Duodenal mucosa (tissue), 2 donors: ENCODE data around the gene C1RL.

Source experiments
- H3K27ac ChIP-seq: one replicate; pipeline ENCODE4 v1.7.0; 2013; ENCODE audit warnings: low read depth, low read length
- H3K27me3 ChIP-seq, 2 donors: one replicate each; pipeline ENCODE4 v1.7.0; 2013; ENCODE audit warnings: low read length in 2 of 2, control low read depth in 1 of 2; ENCODE audit not compliant: insufficient read depth in 2 of 2, control insufficient read depth in 1 of 2
- H3K36me3 ChIP-seq, 2 donors: one replicate each; pipeline ENCODE4 v1.7.0; 2013; ENCODE audit warnings: low read length in 2 of 2, control low read depth in 1 of 2; ENCODE audit not compliant: insufficient read depth in 2 of 2, control insufficient read depth in 1 of 2
- H3K4me1 ChIP-seq, 2 donors: one replicate each; pipeline ENCODE4 v1.7.0; 2013; ENCODE audit warnings: low read length in 2 of 2, control low read depth in 1 of 2; ENCODE audit not compliant: insufficient read depth in 2 of 2, control insufficient read depth in 1 of 2
- H3K4me3 ChIP-seq, 2 donors: one replicate each; pipeline ENCODE4 v1.7.0; 2013; ENCODE audit warnings: low read length in 2 of 2, low read depth in 1 of 2
- H3K9ac ChIP-seq, 2 donors: one replicate each; pipeline ENCODE4 v1.7.0; 2013; ENCODE audit warnings: low read length in 2 of 2, low read depth in 1 of 2
- H3K9me3 ChIP-seq, 2 donors: one replicate each; pipeline ENCODE4 v1.7.0; 2013; ENCODE audit warnings: low read length in 2 of 2, control low read depth in 1 of 2; ENCODE audit not compliant: control insufficient read depth in 1 of 2

C1RL gene

DNA sequence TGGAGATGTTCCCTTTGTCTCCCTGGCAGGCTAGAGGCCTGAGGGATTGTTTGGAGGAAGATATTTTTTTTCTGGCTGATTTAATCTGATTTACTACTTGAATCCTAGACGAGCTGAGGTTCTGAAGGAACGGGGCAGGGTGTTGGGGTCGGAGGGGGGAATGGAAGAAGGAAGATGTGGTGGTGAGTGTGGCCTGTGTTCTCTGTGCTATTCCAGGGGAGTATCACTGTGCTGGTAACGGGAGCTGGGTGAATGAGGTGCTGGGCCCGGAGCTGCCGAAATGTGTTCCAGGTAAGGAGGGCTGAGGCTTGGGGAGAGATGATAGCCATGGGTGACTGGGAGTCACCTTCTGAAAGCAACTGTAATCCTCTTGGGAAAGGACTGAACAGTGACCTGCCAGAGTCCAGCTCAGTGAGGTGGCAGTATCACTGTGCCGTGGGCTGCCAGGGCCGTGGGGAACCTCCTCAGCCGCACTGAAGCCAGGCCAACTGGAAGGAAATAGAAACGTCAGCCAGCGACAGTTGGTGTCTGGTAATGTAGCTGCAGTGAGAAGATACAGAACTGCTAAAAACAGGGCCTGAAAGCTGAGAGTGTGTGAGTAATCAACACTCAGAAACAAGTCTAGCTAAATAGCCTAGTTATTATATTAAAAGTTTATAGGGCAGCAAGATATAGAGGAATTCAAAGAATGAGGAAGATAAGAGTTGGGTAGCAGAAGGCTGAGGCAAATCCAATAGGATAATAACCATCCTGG, 40.6 kb downstream of the C1RL start:
- H3K4me3 ChIP-seq: no peak overlapping the region
- H3K27ac ChIP-seq: no peak overlapping the region
- no peaks in the 10 kb centered on the region for H3K36me3 ChIP-seq

DNA sequence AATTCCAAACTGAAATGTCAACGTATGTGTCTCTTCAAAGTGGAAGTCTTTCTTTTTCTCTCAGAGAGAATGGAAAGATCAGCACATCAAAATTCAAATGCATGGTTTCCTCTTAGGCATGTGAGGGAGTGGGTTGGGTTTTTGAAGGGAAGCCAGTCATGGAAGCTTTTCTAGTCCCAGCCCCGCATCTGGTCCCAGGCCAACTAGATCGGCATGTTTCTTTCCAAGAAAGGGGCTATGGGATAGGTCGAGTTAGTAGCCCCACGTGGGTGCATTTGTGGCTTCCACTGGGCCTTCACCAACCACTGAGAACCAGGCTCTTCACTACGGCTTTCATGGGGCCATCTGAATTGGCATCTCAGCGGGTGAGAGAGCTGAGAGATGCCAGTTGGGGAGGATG, 41.9 kb downstream of the C1RL start:
- H3K4me1 ChIP-seq: no peaks in the 10 kb centered on the region
- H3K9ac ChIP-seq: no peak overlapping the region
- no peaks in the 10 kb centered on the region for H3K27me3 ChIP-seq
- H3K36me3 ChIP-seq: no peaks in the 10 kb centered on the region
- H3K9me3 ChIP-seq: no peaks in the 10 kb centered on the region
- H3K4me3 ChIP-seq: no peak overlapping the region
- no peak overlapping the region for H3K27ac ChIP-seq

More for the DNA sequence above, 40.6 kb downstream of the C1RL start:
- H3K9me3 ChIP-seq: no peaks in the 10 kb centered on the region
- H3K9ac ChIP-seq: no peak overlapping the region
- H3K27me3 ChIP-seq: no peaks in the 10 kb centered on the region
- H3K4me1 ChIP-seq: no peaks in the 10 kb centered on the region

- no peaks in the 10 kb centered on the region for H3K9me3 ChIP-seq
- H3K27ac ChIP-seq: no peak overlapping the region
- no peak overlapping the region for H3K4me3 ChIP-seq
- no peaks in the 10 kb centered on the region for H3K4me1 ChIP-seq
- no peaks in the 10 kb centered on the region for H3K36me3 ChIP-seq
- no peak overlapping the region for H3K9ac ChIP-seq
- no peaks in the 10 kb centered on the region for H3K27me3 ChIP-seq
Observed at GRCh38 chr12:7066596-7066995, 42.4 kb downstream of the C1RL start.

DNA sequence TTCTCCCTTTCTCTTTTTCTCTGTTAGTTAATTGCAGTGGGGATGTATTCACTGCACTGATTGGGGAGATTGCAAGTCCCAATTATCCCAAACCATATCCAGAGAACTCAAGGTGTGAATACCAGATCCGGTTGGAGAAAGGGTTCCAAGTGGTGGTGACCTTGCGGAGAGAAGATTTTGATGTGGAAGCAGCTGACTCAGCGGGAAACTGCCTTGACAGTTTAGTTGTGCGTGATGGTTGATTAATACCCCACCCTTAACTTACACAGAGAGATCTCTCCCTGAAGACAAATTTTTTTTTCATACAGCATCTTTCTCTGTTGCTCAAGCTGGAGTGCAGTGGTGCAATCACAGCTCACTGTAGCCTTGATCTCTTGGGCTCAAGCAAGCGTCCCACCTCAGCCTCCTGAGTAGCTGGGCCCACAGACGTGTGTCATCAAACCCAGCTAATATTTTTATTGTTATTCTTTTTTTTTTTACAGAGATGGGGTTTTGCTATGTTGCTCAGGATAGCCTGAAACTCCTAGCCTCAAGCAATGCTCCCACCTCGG, 43.9 kb downstream of the C1RL start:
- Histone ChIP-seq H3K9me3 (no peaks in the 10 kb centered on the region), H3K4me3 (no peak overlapping the region), H3K9ac (no peak overlapping the region), H3K27me3 (no peaks in the 10 kb centered on the region), H3K27ac (no peak overlapping the region), H3K36me3 (no peaks in the 10 kb centered on the region), H3K4me1 (no peaks in the 10 kb centered on the region)

GRCh38 chr12:7064516-7064915, 44.5 kb downstream of the C1RL start:
- Histone ChIP-seq H3K27ac (no peak overlapping the region), H3K4me3 (no peak overlapping the region), H3K9ac (no peak overlapping the region), H3K4me1 (no peaks in the 10 kb centered on the region), H3K36me3 (no peaks in the 10 kb centered on the region), H3K27me3 (no peaks in the 10 kb centered on the region), H3K9me3 (no peaks in the 10 kb centered on the region)

DNA sequence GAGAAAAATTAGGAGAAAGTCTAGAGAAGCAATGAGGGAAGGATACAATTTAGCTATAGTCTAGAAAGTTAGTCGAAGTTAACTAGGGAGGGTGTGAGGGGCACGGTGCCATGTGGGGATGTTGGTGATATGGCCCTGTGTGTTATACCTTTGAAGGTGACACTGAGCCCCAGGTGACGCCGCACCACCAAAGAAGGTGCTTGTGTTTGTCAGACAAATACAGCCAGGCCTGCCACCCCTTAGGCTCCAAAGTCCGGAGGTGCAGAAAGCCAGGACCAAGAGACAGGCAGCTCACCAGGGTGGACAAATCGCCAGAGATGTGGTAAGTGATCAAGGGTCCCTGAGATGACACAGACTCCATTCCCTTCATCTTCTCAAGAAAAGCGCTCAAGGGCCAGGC, 47.4 kb downstream of the C1RL start:
- Histone ChIP-seq H3K9ac (peak overlapping the region; percentile 21 to 29), H3K36me3 (no peaks in the 10 kb centered on the region), H3K27me3 (no peaks in the 10 kb centered on the region), H3K9me3 (no peaks in the 10 kb centered on the region), H3K27ac (no peak overlapping the region), H3K4me1 (no peaks in the 10 kb centered on the region), H3K4me3 (peak overlapping the region; percentile 56 to 57)

- Histone ChIP-seq H3K9ac (peak overlapping the region; percentile 21 to 29), H3K36me3 (no peaks in the 10 kb centered on the region), H3K27me3 (no peaks in the 10 kb centered on the region), H3K27ac (no peak overlapping the region), H3K4me3 (peak overlapping the region; percentile 56 to 57), H3K4me1 (no peaks in the 10 kb centered on the region), H3K9me3 (no peaks in the 10 kb centered on the region)
Observed at GRCh38 chr12:7061138-7061537, 47.9 kb downstream of the C1RL start.

GRCh38 chr12:7060353-7060954, 48.6 kb downstream of the C1RL start, which contains the start of gene C1S:
Gene C1S (plus strand): TSS chr12:7060718. CDS start chr12:7061913, 1,195 bp downstream.
- no peak within 1 kb of the TSS for H3K27ac ChIP-seq
- H3K4me3 ChIP-seq: peak within 1 kb of the TSS; percentile 56 to 57
- H3K27me3 ChIP-seq: no peaks in the 10 kb centered on the region
- H3K36me3 ChIP-seq: no peaks in the 10 kb centered on the region
- H3K9me3 ChIP-seq: no peaks in the 10 kb centered on the region
- no peaks in the 10 kb centered on the region for H3K4me1 ChIP-seq
- H3K9ac ChIP-seq: peak within 1 kb of the TSS; percentile 21 to 29

GRCh38 chr12:7059780-7060179, 49.2 kb downstream of the C1RL start:
- H3K9me3 ChIP-seq: no peaks in the 10 kb centered on the region
- H3K4me1 ChIP-seq: no peaks in the 10 kb centered on the region
- H3K9ac ChIP-seq: no peak overlapping the region
- H3K27me3 ChIP-seq: no peaks in the 10 kb centered on the region
- H3K27ac ChIP-seq: no peak overlapping the region
- no peaks in the 10 kb centered on the region for H3K36me3 ChIP-seq
- no peak overlapping the region for H3K4me3 ChIP-seq

DNA sequence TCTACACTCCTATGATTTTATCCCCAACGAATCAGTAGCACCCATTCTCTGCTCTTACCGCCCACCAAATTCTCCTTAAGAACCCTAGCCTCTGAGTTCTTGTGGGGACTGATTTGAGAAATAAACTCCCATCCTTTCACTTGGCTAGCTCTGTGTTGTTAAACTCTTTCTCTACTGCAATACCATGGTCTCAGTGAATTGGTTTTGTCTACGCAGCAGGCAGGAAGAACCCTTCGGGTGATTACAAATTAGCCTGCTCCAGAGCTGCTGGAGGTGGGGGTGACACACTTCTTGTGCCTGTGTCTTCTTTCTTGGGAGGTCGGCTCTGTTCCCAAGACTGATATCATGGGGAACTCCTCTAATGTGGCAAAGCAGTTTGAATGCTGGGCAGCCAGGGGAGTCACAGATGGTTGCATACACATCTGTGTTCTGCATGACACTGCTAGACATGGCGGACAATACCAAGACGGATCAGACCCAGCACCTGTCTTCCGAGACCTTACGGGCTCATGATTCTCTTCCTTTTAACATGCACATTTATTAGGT, 50.1 kb downstream of the C1RL start:
- H3K4me3 ChIP-seq: no peak overlapping the region
- H3K27ac ChIP-seq: no peak overlapping the region
- H3K27me3 ChIP-seq: no peaks in the 10 kb centered on the region
- H3K4me1 ChIP-seq: no peaks in the 10 kb centered on the region
- no peak overlapping the region for H3K9ac ChIP-seq
- no peaks in the 10 kb centered on the region for H3K36me3 ChIP-seq
- no peaks in the 10 kb centered on the region for H3K9me3 ChIP-seq
